Endothelial cell of umbilical vein (primary cell): ENCODE results near the gene TOM1L1. TPM values are rescaled to one million over a fixed set of nuclear protein-coding genes. Genes with fewer than 3 reads are reported as not detected.

ENCODE experiments used
- BruUV-seq: library from RNA; stranded (reverse); fragments of 400-500 nt; replicated peaks from 2 replicates; lab custom pipeline; 2021; lab: Mats Ljungman, UMichigan
- CTCF ChIA-PET: fragments of 300-600, 350-600 bp; sonication (Branson Sonifier 250); formaldehyde crosslinking; loops from one replicate; lab custom pipeline; 2021; ENCODE audit warnings: antibody characterized with exemption, inconsistent platforms; lab: Charles Lee
- POLR2A ChIA-PET: fragments of 300-600, 350-600 bp; sonication (Branson Sonifier 250); formaldehyde crosslinking; loops from one replicate; lab custom pipeline; 2021; ENCODE audit warnings: antibody characterized with exemption, inconsistent platforms; lab: Charles Lee
- DNase-seq: peaks from one replicate; pipeline ENCODE4 v3.0.0-alpha.2; 2011; ENCODE audit warnings: low read depth, low spot score
- FAIRE-seq: peaks from 2 replicates; lab custom pipeline; 2011; peaks lifted over from hg19 to GRCh38; lab: Jason Lieb, UNC
- H2AFZ ChIP-seq: 2 replicates; pipeline ENCODE4 v1.6.0; 2012; ENCODE audit warnings: low read depth, low read length, control low read depth, inconsistent platforms
- H3K27ac ChIP-seq: 2 replicates; pipeline ENCODE4 v1.5.1; 2011; ENCODE audit warnings: low read depth, mild to moderate bottlenecking, control low read depth, low read length, moderate library complexity; ENCODE audit not compliant: insufficient read depth
- H3K27me3 ChIP-seq, 2 experiments: 2 replicates each; pipeline versions ENCODE4 v1.6.0 to v1.6.1; 2011; ENCODE audit warnings: low read length in 2 of 2, mixed read lengths in 1 of 2; ENCODE audit not compliant: control insufficient read depth in 2 of 2, insufficient read depth in 2 of 2
- H3K36me3 ChIP-seq, 2 experiments: 2 replicates in 1 of 2; 3 replicates in 1 of 2; pipeline ENCODE4 v1.5.1; 2011; ENCODE audit warnings: low read length in 2 of 2, mild to moderate bottlenecking in 1 of 2, moderate library complexity in 1 of 2; ENCODE audit not compliant: control insufficient read depth in 2 of 2, insufficient read depth in 2 of 2; ENCODE audit errors: extremely low read depth in 1 of 2
- H3K4me1 ChIP-seq: 3 replicates; pipeline ENCODE4 v1.5.1; 2011; ENCODE audit warnings: mild to moderate bottlenecking, low read length; ENCODE audit not compliant: control insufficient read depth, insufficient read depth; ENCODE audit errors: extremely low read depth
- H3K4me2 ChIP-seq: 2 replicates; pipeline ENCODE4 v1.6.1; 2011; ENCODE audit warnings: low read length, control low read depth, mixed read lengths; ENCODE audit not compliant: insufficient read depth
- H3K4me3 ChIP-seq, 3 experiments: fragments of 200-600 bp in 1 of 3; sonication (generic), shearing (Covaris generic) in 1 of 3; replicated peaks in 1 of 3; 2 replicates each; pipeline ENCODE4 v1.5.1; 2011 to 2016; ENCODE audit warnings: control low read depth in 3 of 3, low read length in 3 of 3, mild to moderate bottlenecking in 2 of 3, inconsistent platforms in 1 of 3, low read depth in 1 of 3, moderate library complexity in 1 of 3; ENCODE audit not compliant: insufficient read depth in 1 of 3
- H3K79me2 ChIP-seq: 2 replicates; pipeline ENCODE4 v1.6.0; 2012; ENCODE audit warnings: low read length, inconsistent platforms; ENCODE audit not compliant: control insufficient read depth, insufficient read depth
- H3K9ac ChIP-seq: replicated peaks from 2 replicates; pipeline ENCODE3; 2011; ENCODE audit warnings: low read length, control low read depth; ENCODE audit not compliant: insufficient read depth; ENCODE audit errors: extremely low read depth
- H3K9me1 ChIP-seq: replicated peaks from 3 replicates; pipeline ENCODE4 v1.6.0; 2011; ENCODE audit warnings: mild to moderate bottlenecking, low read length; ENCODE audit not compliant: control insufficient read depth, insufficient read depth; ENCODE audit errors: extremely low read depth
- H3K9me3 ChIP-seq: replicated peaks from 2 replicates; pipeline ENCODE4 v1.5.1; 2012; ENCODE audit warnings: low read length, inconsistent platforms; ENCODE audit not compliant: control insufficient read depth, insufficient read depth
- H4K20me1 ChIP-seq: replicated peaks from 2 replicates; pipeline ENCODE3; 2011; ENCODE audit warnings: mild to moderate bottlenecking, low read length; ENCODE audit not compliant: control insufficient read depth, insufficient read depth; ENCODE audit errors: extremely low read depth
- CTCF ChIP-seq, 2 donors: IDR thresholded peaks; 1 replicate in 1 of 2; 2 replicates in 1 of 2; pipeline ENCODE4 v1.5.1; 2011; ENCODE audit warnings: low read length in 2 of 2, mild to moderate bottlenecking in 2 of 2, moderate library complexity in 2 of 2, control low read depth in 1 of 2, inconsistent platforms in 1 of 2, low read depth in 1 of 2; ENCODE audit not compliant: insufficient read depth in 1 of 2; ENCODE audit errors: extremely low read depth in 1 of 2
- EZH2 ChIP-seq: IDR thresholded peaks from 2 replicates; pipeline ENCODE4 v1.6.1; 2012; ENCODE audit warnings: borderline replicate concordance, low read depth, mild to moderate bottlenecking, moderate library complexity, low read length, inconsistent platforms; ENCODE audit not compliant: severe bottlenecking
- FOS ChIP-seq: IDR thresholded peaks from 2 replicates; pipeline ENCODE4 v1.6.1; 2011; ENCODE audit warnings: mild to moderate bottlenecking, low read length, moderate library complexity, borderline replicate concordance; ENCODE audit not compliant: insufficient read depth
- GATA2 ChIP-seq: IDR thresholded peaks from 2 replicates; pipeline ENCODE4 v1.7.0; 2011; ENCODE audit warnings: low read depth, mild to moderate bottlenecking, moderate library complexity, mixed read lengths, low read length; ENCODE audit not compliant: insufficient read length, insufficient read depth
- JUN ChIP-seq: IDR thresholded peaks from 2 replicates; pipeline ENCODE4 v1.6.1; 2011; ENCODE audit warnings: borderline replicate concordance, low read depth; ENCODE audit not compliant: insufficient read length, insufficient read depth
- MAX ChIP-seq: IDR thresholded peaks from 2 replicates; pipeline ENCODE4 v1.6.1; 2011; ENCODE audit not compliant: insufficient read depth, insufficient read length
- MYC ChIP-seq: IDR thresholded peaks from one replicate; pipeline ENCODE4 v1.6.1; 2011; ENCODE audit warnings: mild to moderate bottlenecking, low read depth, low read length
- POLR2A ChIP-seq: IDR thresholded peaks from 2 replicates; pipeline ENCODE4 v1.6.1; 2012; ENCODE audit warnings: low read depth, mild to moderate bottlenecking, control low read depth, low read length
- POLR2AphosphoS5 ChIP-seq: IDR thresholded peaks from 2 replicates; pipeline ENCODE4 v1.6.1; 2012; ENCODE audit warnings: low read depth, mild to moderate bottlenecking, control low read depth, low read length, moderate library complexity; ENCODE audit not compliant: insufficient read depth
- dilution Hi-C: fragments of 300-500 bp; cut with MboI; formaldehyde crosslinking; loops from one replicate; pipeline ENCODE4 v1.15.0; 2019; ENCODE audit warnings: low sequenced_read_pairs; ENCODE audit not compliant: extremely low pct_ligation_motif_present
- intact Hi-C: fragments of 100-400 bp; cut with micrococcal nuclease; formaldehyde crosslinking; loops from one replicate; pipeline ENCODE4 v1.10.0; 2022
- polyA plus RNA-seq, 4 experiments: library from polyadenylated mRNA; depleted of rRNA in 3 of 4; stranded (reverse) in 3 of 4; unstranded in 1 of 4; fragments of >200 nt; gene quantifications; 2 replicates each; pipeline versions ENCODE4 v1.2.1 to v1.2.3, GENCODE V29; 2011 to 2012; ENCODE audit warnings: missing spikeins in 1 of 4
- total RNA-seq: library from RNA; stranded (reverse); gene quantifications from 2 replicates; pipeline ENCODE4 v1.2.3, GENCODE V29; 2021

TOM1L1 gene
- total and polyA plus RNA-seq, 2 donors (not counting 3 experiments of a cell fraction or from before 2014, with no cell fraction given), result 0.44 to 0.60 TPM

DNA sequence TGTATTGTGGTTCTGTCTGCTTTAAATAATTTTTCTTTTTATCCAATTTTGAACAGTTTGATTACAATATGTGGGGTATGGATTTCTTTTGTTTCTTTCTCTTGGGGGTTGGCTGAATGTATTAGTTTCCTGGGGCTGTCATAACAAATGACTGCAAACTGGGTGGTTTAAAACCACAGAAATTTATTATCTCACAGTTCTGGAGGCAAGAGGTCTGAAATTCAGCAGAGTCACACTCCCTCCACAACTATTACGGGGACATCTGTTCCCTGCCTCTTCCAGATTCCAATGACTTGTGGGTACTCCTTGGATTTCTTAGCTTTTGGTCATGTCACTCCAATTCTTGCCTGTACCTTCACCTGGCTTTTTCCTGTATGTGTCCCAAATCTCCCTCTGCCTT, 44.1 kb downstream of the TOM1L1 start:
- Histone ChIP-seq H4K20me1 (no peaks in the 10 kb centered on the region), H3K27me3 (peaks cover 0 to 2% of the 10 kb centered on the region in 2 experiments), H3K4me1 (peaks cover 7% of the 10 kb centered on the region), H2AFZ (no peak overlapping the region), H3K4me3 (no peak overlapping the region), H3K9me1 (no peaks in the 10 kb centered on the region), H3K4me2 (no peak overlapping the region), H3K79me2 (no peaks in the 10 kb centered on the region), H3K9ac (no peak overlapping the region), H3K9me3 (no peaks in the 10 kb centered on the region), H3K27ac (no peak overlapping the region), H3K36me3 (no peaks in the 10 kb centered on the region)
- ChIA-PET POLR2A (interaction anchor here (0.7 kb wide), 1 partner anchor 10 kb away, joined by 3 read pairs; no protein-coding TSS in a partner anchor), CTCF (interaction anchor here (1.8 kb wide), 1 partner anchor 29 kb away, joined by 5 read pairs; no protein-coding TSS in a partner anchor)
- no TSS peak for BruUV-seq
- dilution Hi-C loops, result no loop called here
- no peak for TF ChIP-seq MYC
- TF ChIP-seq MAX, result no peak
- no peak for TF ChIP-seq FOS
- no peak for TF ChIP-seq CTCF (IDR thresholded peaks at IDR 0.05; ENCODE audit: extremely low read depth in 1 of 2, insufficient read depth in 1 of 2, low read depth in 1 of 2, low read length in 2 of 2)
- no peak for TF ChIP-seq EZH2
- no peak for TF ChIP-seq POLR2A
- TF ChIP-seq JUN, result no peak
- no peak for TF ChIP-seq GATA2
- TF ChIP-seq POLR2AphosphoS5, result no peak
- intact Hi-C loops, result no loop called here
- FAIRE-seq (no peak), DNase-seq (no peak)
